Activated CD4-positive, alpha-beta T cell treated with anti-CD3 and anti-CD28 coated beads for 48 hours (primary cell): ENCODE data around the gene TP53TG3.
"Not testable (repeated sequence)": the region's sequence is repeated elsewhere in the genome, so short reads cannot be mapped to it uniquely, and the experiment has no call there.

ENCODE experiments used
- DNase-seq: peaks from one replicate; pipeline ENCODE4 v3.0.0-alpha.2; 2020

Gene TP53TG3

GRCh38 chr16:32676065-32676464 is at the start of gene TP53TG3:
TSS of gene TP53TG3 (minus strand) at chr16:32676165. CDS start at chr16:32676097, 68 bp downstream.
- not testable (repeated sequence) for DNase-seq

GRCh38 chr16:32650876-32651275 is 25.1 kb downstream of the TP53TG3 start:
- DNase-seq = not testable (repeated sequence)

GRCh38 chr16:32647562-32647961 is 28.4 kb downstream of the TP53TG3 start:
- DNase-seq = not testable (repeated sequence)

GRCh38 chr16:32646780-32647179 is 29.2 kb downstream of the TP53TG3 start:
- not testable (repeated sequence) for DNase-seq

GRCh38 chr16:32646177-32646576 is 29.8 kb downstream of the TP53TG3 start:
- not testable (repeated sequence) for DNase-seq

- not testable (repeated sequence) for DNase-seq
These were observed 30.6 kb downstream of the TP53TG3 start for GRCh38 chr16:32645278-32645908.

- not testable (repeated sequence) for DNase-seq
These were observed 31.2 kb downstream of the TP53TG3 start for GRCh38 chr16:32644715-32645114.

GRCh38 chr16:32637614-32638013 is 38.4 kb downstream of the TP53TG3 start:
- DNase-seq = not testable (repeated sequence)

GRCh38 chr16:32632096-32632495 is 43.9 kb downstream of the TP53TG3 start:
- DNase-seq = not testable (repeated sequence)
